Ovary (tissue), 9 donors: ENCODE data around the gene CEP131. TPM values are rescaled to one million over a fixed set of nuclear protein-coding genes. Genes with fewer than 3 reads are reported as not detected.
"Not testable (repeated sequence)": the region's sequence is repeated elsewhere in the genome, so short reads cannot be mapped to it uniquely, and the experiment has no call there.

ENCODE experiments used
- DNase-seq, 5 donors: peaks; one replicate each; pipeline ENCODE4 v3.0.0-alpha.2; 2019 to 2020
- H3K27ac ChIP-seq, 2 donors: fragments of 200-600 bp; one replicate each; pipeline versions ENCODE4 v1.5.1 to v1.8.0; 2019 to 2022
- H3K27me3 ChIP-seq: fragments of 200-600 bp; one replicate; pipeline ENCODE4 v1.8.0; 2022
- H3K36me3 ChIP-seq: fragments of 200-600 bp; sonication (generic); one replicate; pipeline ENCODE4 v1.5.1; 2019
- H3K4me1 ChIP-seq: one replicate; pipeline ENCODE4 v1.8.1; 2013; ENCODE audit warnings: mild to moderate bottlenecking, moderate library complexity; ENCODE audit not compliant: insufficient read depth
- H3K4me3 ChIP-seq: fragments of 200-600 bp; sonication (generic); one replicate; pipeline ENCODE4 v1.5.1; 2017
- H3K9me3 ChIP-seq, 2 donors: fragments of 200-600 bp in 1 of 2; sonication (generic) in 1 of 2; one replicate each; pipeline versions ENCODE4 v1.5.1 to v1.8.1; 2013 to 2019; ENCODE audit warnings: mild to moderate bottlenecking in 1 of 2, moderate library complexity in 1 of 2
- EP300 ChIP-seq: sonication (generic); formaldehyde crosslinking; IDR thresholded peaks from one replicate; pipeline ENCODE4 v1.6.1; 2017; ENCODE audit warnings: antibody characterized with exemption
- POLR2A ChIP-seq: fragments of 450-650 bp; IDR thresholded peaks from one replicate; pipeline ENCODE4 v1.6.1; 2017; ENCODE audit warnings: antibody characterized with exemption, mild to moderate bottlenecking, moderate library complexity
- WGBS, 3 donors: extraction: QIAGEN DNeasy Blood & Tissue Kit in 1 of 3; methylation state at CpG; one replicate each; pipeline versions ENCODE4 v1.1.5 to v1.1.7; 2013 to 2017; 5-methylcytosine and 5-hydroxymethylcytosine counted together
- intact Hi-C, 4 donors: fragments of 100-400 bp; cut with DNase I; formaldehyde crosslinking; loops; one replicate each; pipeline versions ENCODE4 v1.11.0 to v1.15.1; 2022 to 2023
- polyA plus RNA-seq, 2 donors: library from polyadenylated mRNA; stranded (reverse); fragments of 200-250 nt in 1 of 2; fragments of 350-450 nt in 1 of 2; fragmentation: Illumina TruSeq in 1 of 2; extraction: RNeasy Lipid Tissue Mini Kit (QIAGEN cat#74804) in 1 of 2; gene quantifications; one replicate each; pipeline ENCODE4 v1.2.3, GENCODE V29; 2013 to 2014
- total RNA-seq, 7 donors: library from RNA; depleted of rRNA in 2 of 7; stranded (reverse); fragments of >200 nt in 2 of 7; fragmentation: NEBNext Ultra II Directional in 3 of 7; extraction: Animal tissue kit (Norgen Biotek cat#: 25700) in 3 of 7; gene quantifications; one replicate each; pipeline versions ENCODE4 v1.1.0 to v1.2.4, GENCODE V29; 2016 to 2023
- TF ChIP-seq, protein P1 (sequence below), 3 donors: fragments of 450-650 bp in 2 of 3; fragments of 200-600 bp in 1 of 3; IDR thresholded peaks; one replicate each; pipeline versions ENCODE4 v1.5.1 to v1.8.0; 2016 to 2022; ENCODE audit warnings: antibody characterized with exemption in 3 of 3, mild to moderate bottlenecking in 1 of 3
- donor health status: DM: no; HTN: no; CAD: no; lungs with moderate emphysema.
- donor health status: DM: no; HTN: no; CAD: no.
- donor health status: Bipolar disorder and iron deficiency.
- donor health status: DM: yes; HTN: yes; CAD: no.
- donor health status: DM: no; HTN: no; CAD: no.
- donor health status: DM: yes; HTN: yes; CAD: no.

Gene CEP131
- total and polyA plus RNA-seq, 9 donors = 0.22 to 10.7 (median 8.8) TPM

DNA sequence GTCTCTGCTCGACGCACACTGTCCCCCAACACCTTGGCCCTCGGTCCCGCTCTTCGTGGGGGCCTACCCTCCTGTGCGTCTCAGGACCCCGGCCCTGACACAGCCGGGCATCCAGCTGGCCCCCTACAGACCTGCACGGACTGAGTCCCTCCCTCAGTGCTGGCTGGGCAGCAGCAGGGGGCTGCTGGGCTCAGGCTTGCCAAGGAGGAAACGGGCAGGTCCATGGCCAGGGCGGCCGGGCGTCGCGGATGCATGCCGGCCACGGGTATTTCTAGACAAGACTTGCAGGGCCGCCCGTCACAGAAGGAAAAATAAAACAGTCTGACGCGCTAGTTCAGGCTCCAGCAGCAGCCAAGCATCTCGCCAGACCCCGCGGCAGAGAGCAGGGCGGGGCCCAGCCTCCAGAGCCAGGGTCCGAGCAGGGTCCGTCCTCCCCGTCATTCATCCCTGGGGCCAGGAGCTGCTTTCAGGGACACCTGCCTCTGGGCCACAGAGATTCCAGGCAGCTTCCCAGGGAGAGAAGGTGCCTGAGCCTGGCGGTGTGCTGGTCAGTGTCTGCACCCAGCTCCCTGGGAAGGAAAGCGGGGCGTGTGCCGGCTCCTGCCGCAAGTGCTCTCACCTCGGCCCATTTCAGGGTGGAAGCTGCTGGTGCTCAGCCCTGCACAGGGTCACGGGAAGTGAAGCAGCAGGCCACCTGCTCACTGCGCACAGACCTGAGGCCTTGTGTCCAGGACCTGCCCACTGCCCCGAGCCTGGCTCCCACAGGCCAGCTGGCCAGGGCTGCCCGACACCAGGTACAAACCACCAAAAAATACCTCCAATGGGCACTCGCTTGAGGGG lies 64.7 kb downstream of the CEP131 start:
- WGBS, 3 donors = 86 to 92% (median 91%) methylated on average over 39 of the region's 39 CpGs
- Histone ChIP-seq H3K27me3 (no peaks in the 10 kb centered on the region), H3K4me3 (no peak overlapping the region), H3K27ac (no peak overlapping the region), H3K4me1 (peaks cover 5% of the 10 kb centered on the region), H3K36me3 (no peaks in the 10 kb centered on the region), H3K9me3 (no peaks in the 10 kb centered on the region)
- no peak for DNase-seq
- intact Hi-C loops = no loop called here
- TF ChIP-seq POLR2A (no peak), EP300 (no peak)
- TF ChIP-seq, protein P1, sequence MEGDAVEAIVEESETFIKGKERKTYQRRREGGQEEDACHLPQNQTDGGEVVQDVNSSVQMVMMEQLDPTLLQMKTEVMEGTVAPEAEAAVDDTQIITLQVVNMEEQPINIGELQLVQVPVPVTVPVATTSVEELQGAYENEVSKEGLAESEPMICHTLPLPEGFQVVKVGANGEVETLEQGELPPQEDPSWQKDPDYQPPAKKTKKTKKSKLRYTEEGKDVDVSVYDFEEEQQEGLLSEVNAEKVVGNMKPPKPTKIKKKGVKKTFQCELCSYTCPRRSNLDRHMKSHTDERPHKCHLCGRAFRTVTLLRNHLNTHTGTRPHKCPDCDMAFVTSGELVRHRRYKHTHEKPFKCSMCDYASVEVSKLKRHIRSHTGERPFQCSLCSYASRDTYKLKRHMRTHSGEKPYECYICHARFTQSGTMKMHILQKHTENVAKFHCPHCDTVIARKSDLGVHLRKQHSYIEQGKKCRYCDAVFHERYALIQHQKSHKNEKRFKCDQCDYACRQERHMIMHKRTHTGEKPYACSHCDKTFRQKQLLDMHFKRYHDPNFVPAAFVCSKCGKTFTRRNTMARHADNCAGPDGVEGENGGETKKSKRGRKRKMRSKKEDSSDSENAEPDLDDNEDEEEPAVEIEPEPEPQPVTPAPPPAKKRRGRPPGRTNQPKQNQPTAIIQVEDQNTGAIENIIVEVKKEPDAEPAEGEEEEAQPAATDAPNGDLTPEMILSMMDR (IDR thresholded peaks at IDR 0.05) = no peak

DNA sequence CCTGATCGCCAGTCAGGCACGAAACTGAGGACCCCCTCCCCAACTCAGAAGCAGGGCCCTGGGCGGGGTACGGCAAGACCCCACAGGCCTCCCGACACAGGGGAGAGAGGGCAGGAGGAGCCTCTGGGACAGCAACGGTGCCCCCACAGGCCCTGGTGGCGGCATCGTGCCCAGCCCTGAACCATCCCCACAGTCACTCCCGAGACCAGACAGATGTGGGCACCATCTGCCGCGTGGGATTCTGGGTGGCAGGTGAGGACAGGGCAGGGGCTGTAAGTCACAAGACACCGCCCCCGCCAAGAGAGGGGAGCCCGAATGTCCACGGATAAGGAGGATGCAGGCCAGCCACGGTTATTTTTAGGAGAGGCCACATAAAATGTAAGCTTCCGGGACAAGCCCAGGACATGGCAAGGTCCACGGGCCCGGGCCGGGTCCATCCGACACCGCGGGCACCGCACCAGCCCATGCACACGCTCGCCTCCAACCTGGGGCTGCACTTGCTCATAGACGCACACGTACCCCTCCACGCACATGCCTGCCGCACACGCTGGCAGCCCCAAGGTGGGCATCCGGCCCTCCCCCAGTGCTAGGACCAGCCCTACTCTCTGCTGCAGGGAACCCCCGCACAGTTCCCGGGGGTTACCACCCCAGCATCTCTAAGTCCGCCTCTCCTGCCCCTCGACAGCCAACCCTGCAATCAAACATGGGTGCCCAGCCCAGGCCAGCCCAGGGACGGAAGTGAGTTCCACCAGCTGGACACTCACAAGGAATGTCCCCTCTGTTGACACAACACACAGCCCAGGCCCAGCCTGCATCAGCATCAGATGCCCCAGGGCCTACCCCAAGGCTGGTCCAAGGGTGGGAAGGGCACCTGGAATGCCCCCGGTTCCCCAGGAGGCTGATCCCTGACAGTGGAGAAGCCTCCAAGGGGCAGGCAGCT lies 65.6 kb downstream of the CEP131 start:
- TF ChIP-seq POLR2A (no peak), EP300 (no peak)
- TF ChIP-seq, protein P1 (IDR thresholded peaks at IDR 0.05) = no peak
- intact Hi-C loops = no loop called here
- Histone ChIP-seq H3K36me3 (no peaks in the 10 kb centered on the region), H3K4me3 (no peak overlapping the region), H3K4me1 (peaks cover 5% of the 10 kb centered on the region), H3K27me3 (no peaks in the 10 kb centered on the region), H3K9me3 (no peaks in the 10 kb centered on the region), H3K27ac (no peak overlapping the region)
- WGBS, 3 donors = 90 to 94% (median 92%) methylated on average over 38 of the region's 38 CpGs
- DNase-seq = no peak

DNA sequence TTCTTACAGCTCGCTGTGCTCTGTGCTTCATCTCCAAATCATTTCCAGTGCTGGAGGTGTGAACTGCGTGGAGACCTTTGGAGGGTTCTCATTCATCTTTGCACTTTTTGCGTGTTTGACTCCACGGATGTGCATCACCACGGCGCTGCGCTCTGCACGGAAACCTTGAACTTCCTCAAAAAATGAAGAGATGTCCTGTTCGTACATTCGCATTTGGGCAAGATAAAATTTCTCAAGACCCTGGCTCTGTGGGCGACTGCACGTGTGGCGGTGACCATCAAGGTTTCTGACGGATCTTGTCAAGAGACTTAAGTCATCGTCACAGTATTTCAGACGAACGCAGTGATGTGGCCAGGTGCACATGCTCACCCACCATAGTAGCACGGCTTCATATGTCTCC lies 67.8 kb downstream of the CEP131 start:
- no peaks in the 10 kb centered on the region for H3K36me3 ChIP-seq
- no peak for DNase-seq
- no peak for TF ChIP-seq POLR2A
- no peak for TF ChIP-seq EP300
- TF ChIP-seq, protein P1 (IDR thresholded peaks at IDR 0.05) = no peak
- H3K27me3 ChIP-seq = no peaks in the 10 kb centered on the region
- H3K9me3 ChIP-seq = no peaks in the 10 kb centered on the region
- peaks cover 2% of the 10 kb centered on the region for H3K4me1 ChIP-seq
- 93 to 95% (median 94%) methylated on average over 18 of the region's 18 CpGs for WGBS, 3 donors
- H3K4me3 ChIP-seq = no peak overlapping the region
- no peak overlapping the region for H3K27ac ChIP-seq
- intact Hi-C loops = no loop called here

DNA sequence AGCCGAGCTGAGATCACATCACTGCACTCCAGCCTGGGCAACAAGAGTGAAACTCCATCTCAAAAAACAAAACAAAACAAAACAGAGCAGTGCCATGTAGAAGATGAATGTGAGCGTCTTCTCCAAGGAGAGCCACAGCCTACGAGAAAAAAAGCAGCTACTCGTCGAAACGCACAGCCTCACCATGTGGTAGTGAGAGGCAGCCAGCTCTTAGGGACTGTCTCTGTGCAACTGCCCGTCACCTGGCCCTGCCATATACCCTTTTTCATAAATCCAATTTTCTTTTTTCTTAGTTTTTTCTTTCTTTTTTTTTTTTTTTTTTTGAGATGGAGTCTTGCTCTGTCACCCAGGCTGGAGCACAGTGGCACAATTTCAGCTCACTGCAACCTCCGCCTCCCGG lies 68.7 kb downstream of the CEP131 start:
- H3K4me3 ChIP-seq, H3K27me3 ChIP-seq, H3K36me3 ChIP-seq, DNase-seq, H3K9me3 ChIP-seq, H3K4me1 ChIP-seq, H3K27ac ChIP-seq, intact Hi-C loops: not testable (repeated sequence)
- WGBS, 3 donors = 83 to 88% (median 85%) methylated on average over 9 of the region's 9 CpGs
